ENCODE results near the gene IL36A. TPM values are rescaled to one million over a fixed set of nuclear protein-coding genes. Genes with fewer than 3 reads are reported as not detected.

The IL36A gene
- total and polyA plus RNA-seq, 2 donors from 2014 or later: not detected

DNA sequence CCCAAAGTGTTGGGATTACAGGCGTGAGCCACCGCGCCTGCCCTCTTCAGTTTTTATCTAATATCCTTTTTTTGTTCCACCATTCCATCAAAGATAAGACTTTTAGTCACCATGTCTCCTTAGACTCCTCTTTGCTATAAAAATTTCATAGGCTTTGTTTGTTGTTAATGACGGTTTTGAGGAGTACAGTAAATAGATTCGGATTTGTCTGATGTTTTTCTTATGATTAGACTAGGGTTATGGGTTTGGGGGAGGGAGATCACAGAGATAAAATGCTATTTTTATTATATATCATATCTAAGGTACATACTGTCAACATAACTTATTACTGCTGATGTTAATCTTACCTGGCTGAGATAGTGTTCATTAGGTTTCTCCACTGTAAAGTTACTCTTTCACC is 41.2 kb downstream of the IL36A start:
- Histone ChIP-seq H3K9me3 (ENCODE audit: control insufficient read depth in 2 of 3, insufficient read depth in 1 of 3, low read length in 3 of 3) (no peaks in the 10 kb centered on the region), H3K27me3 (ENCODE audit: control insufficient read depth, insufficient read depth, low read length) (no peaks in the 10 kb centered on the region), H3K4me1 (ENCODE audit: control insufficient read depth in 2 of 3, insufficient read depth in 2 of 3, low read depth in 1 of 3, low read length in 3 of 3) (no peaks in the 10 kb centered on the region), H3K4me3 (ENCODE audit: low read length in 3 of 3) (no peak overlapping the region), H3K9ac (ENCODE audit: low read length in 3 of 3) (no peak overlapping the region), H3K36me3 (ENCODE audit: control insufficient read depth in 2 of 3, insufficient read depth in 3 of 3, low read length in 3 of 3) (no peaks in the 10 kb centered on the region), H3K27ac (ENCODE audit: low read depth in 2 of 2, low read length in 2 of 2) (no peak overlapping the region)
- no peak for FAIRE-seq
- intact Hi-C loops (cut with DNase I): no loop called here
- DNase-seq: no peak
- TF ChIP-seq, protein P1, sequence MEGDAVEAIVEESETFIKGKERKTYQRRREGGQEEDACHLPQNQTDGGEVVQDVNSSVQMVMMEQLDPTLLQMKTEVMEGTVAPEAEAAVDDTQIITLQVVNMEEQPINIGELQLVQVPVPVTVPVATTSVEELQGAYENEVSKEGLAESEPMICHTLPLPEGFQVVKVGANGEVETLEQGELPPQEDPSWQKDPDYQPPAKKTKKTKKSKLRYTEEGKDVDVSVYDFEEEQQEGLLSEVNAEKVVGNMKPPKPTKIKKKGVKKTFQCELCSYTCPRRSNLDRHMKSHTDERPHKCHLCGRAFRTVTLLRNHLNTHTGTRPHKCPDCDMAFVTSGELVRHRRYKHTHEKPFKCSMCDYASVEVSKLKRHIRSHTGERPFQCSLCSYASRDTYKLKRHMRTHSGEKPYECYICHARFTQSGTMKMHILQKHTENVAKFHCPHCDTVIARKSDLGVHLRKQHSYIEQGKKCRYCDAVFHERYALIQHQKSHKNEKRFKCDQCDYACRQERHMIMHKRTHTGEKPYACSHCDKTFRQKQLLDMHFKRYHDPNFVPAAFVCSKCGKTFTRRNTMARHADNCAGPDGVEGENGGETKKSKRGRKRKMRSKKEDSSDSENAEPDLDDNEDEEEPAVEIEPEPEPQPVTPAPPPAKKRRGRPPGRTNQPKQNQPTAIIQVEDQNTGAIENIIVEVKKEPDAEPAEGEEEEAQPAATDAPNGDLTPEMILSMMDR (IDR thresholded peaks at IDR 0.05; ENCODE audit: borderline replicate concordance, extremely low read depth, insufficient read depth): no peak

DNA sequence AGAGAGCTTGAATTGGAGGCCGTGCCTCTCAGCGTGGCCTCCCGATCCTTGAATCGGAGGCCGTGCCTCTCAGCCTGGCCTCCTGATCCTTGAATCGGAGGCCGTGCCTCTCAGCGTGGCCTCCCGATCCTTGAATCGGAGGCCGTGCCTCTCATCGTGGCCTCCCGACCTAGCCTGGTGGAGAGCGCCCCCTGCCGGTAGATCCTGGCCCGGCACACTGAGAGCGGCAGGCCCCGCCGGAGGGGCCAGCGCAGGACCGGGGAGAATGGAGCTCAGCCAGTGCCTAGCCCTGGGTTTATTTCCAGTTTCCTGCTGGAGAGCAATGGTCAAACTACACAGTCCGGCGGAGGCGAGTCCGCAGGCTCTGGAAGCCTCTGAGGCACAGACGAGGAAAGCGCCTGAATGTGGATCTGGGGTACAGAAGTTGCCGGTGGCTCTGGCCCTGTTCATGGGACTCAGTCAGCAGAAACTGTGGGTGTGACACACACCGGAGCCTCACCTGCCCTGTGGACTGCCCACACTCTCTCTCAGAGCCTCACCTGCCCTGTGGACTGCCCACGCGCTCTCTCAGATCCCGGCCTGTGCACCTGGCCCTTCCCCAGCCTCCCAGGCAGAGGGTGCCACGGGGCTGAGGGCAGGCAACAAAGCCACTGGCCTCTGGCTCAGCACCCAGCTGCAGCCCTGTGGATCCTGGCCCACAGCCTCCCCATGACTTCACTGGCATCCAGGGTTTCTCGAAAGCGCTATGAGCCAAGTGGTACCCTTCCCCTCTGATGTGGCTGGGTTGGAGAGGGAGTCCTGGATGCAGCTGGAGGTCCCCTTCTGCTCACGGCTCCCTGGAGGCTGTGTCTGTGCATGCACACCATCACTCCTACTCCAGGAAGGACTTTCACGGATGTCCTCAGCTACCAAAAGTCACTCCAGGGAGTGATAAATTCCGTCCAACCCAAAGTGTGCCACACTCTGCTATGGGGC is 45.9 kb downstream of the IL36A start:
- peaks cover 0 to 5% (median 0%) of the 10 kb centered on the region in 3 donors for H3K9me3 ChIP-seq (ENCODE audit: control insufficient read depth in 2 of 3, insufficient read depth in 1 of 3, low read length in 3 of 3)
- H3K27ac ChIP-seq (ENCODE audit: low read depth in 2 of 2, low read length in 2 of 2): no peak overlapping the region
- DNase-seq (no peak), FAIRE-seq (no peak)
- no peak overlapping the region for H3K4me3 ChIP-seq (ENCODE audit: low read length in 3 of 3)
- H3K27me3 ChIP-seq (ENCODE audit: control insufficient read depth, insufficient read depth, low read length): no peaks in the 10 kb centered on the region
- TF ChIP-seq, protein P1 (IDR thresholded peaks at IDR 0.05; ENCODE audit: borderline replicate concordance, extremely low read depth, insufficient read depth): no peak
- H3K9ac ChIP-seq (ENCODE audit: low read length in 3 of 3): no peak overlapping the region
- no peaks in the 10 kb centered on the region for H3K4me1 ChIP-seq (ENCODE audit: control insufficient read depth in 2 of 3, insufficient read depth in 2 of 3, low read depth in 1 of 3, low read length in 3 of 3)
- intact Hi-C loops (cut with DNase I): no loop called here
- H3K36me3 ChIP-seq (ENCODE audit: control insufficient read depth in 2 of 3, insufficient read depth in 3 of 3, low read length in 3 of 3): no peaks in the 10 kb centered on the region

DNA sequence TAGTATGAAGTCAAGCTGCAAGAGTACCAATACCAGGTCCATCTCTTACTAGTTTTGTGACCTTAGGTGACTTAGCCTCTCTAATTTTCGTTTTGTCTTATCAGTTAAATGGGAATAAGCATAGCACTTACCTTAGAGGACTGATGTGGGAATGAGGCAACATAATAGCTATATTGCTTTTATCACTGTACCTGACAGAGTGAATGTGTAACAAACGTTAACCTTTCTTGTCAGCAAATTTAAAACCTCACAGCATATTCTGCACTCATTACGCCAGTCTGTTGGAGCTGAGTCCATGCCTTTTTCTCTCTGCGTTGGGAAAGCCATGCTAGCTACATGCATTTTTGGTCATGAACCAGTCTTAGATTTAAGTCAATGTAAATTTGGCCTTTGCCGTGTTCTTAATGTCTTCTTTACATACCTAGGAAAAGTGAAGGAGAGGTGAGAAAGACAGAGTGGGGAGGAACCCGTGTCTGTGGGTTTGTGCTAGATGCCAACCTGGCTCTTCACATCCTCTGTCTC is 47.2 kb downstream of the IL36A start, which contains the start of gene IL36B:
Gene IL36B, minus strand, starts transcription at position 472 of the 522 bp plus-strand sequence.
- intact Hi-C loops (cut with DNase I): no loop called here
- H3K4me1 ChIP-seq (ENCODE audit: control insufficient read depth in 2 of 3, insufficient read depth in 2 of 3, low read depth in 1 of 3, low read length in 3 of 3): no peaks in the 10 kb centered on the region
- no peak within 1 kb of the TSS for H3K4me3 ChIP-seq (ENCODE audit: low read length in 3 of 3)
- no peak for FAIRE-seq
- TF ChIP-seq, protein P1 (IDR thresholded peaks at IDR 0.05; ENCODE audit: borderline replicate concordance, extremely low read depth, insufficient read depth): no peak
- no peaks in the 10 kb centered on the region for H3K27me3 ChIP-seq (ENCODE audit: control insufficient read depth, insufficient read depth, low read length)
- H3K36me3 ChIP-seq (ENCODE audit: control insufficient read depth in 2 of 3, insufficient read depth in 3 of 3, low read length in 3 of 3): no peaks in the 10 kb centered on the region
- DNase-seq: no peak
- H3K27ac ChIP-seq (ENCODE audit: low read depth in 2 of 2, low read length in 2 of 2): no peak within 1 kb of the TSS
- no peak within 1 kb of the TSS for H3K9ac ChIP-seq (ENCODE audit: low read length in 3 of 3)
- peaks cover 0 to 5% (median 0%) of the 10 kb centered on the region in 3 donors for H3K9me3 ChIP-seq (ENCODE audit: control insufficient read depth in 2 of 3, insufficient read depth in 1 of 3, low read length in 3 of 3)
